ENCODE measurements around the gene RALGPS1. TPM values are rescaled to one million over a fixed set of nuclear protein-coding genes. Genes with fewer than 3 reads are reported as not detected.

RALGPS1 gene
- total RNA-seq, 1 experiment from 2014 or later = 8.2 TPM

GRCh38 chr9:127106466-127106855 lies 191.9 kb downstream of the RALGPS1 start:
- H3K9me2 ChIP-seq (replicated peaks; ENCODE audit: insufficient read depth, low read length) = no peaks in the 10 kb centered on the region
- DNase-seq = no peak
- H3K9ac ChIP-seq (ENCODE audit: low read length) = no peak overlapping the region
- no peak overlapping the region for H3K4me2 ChIP-seq (ENCODE audit: low read depth, low read length, poor library complexity, severe bottlenecking)
- no peaks in the 10 kb centered on the region for H3K36me3 ChIP-seq (ENCODE audit: insufficient read depth, low read length)
- no peak overlapping the region for H3K27ac ChIP-seq (ENCODE audit: low read length)
- no peaks in the 10 kb centered on the region for H3K79me2 ChIP-seq (ENCODE audit: low read length)
- H3K9me3 ChIP-seq (ENCODE audit: low read length) = no peaks in the 10 kb centered on the region
- H3K4me1 ChIP-seq (ENCODE audit: low read length) = no peaks in the 10 kb centered on the region
- no peak overlapping the region for H3K4me3 ChIP-seq (ENCODE audit: low read length)
- H3K27me3 ChIP-seq (ENCODE audit: low read length) = no peaks in the 10 kb centered on the region
- H2AFZ ChIP-seq (ENCODE audit: low read length) = no peak overlapping the region
- H4K20me1 ChIP-seq (ENCODE audit: insufficient read depth, low read depth, low read length) = peaks cover 6% of the 10 kb centered on the region; the same call in 1 of the 2 replicates

DNA sequence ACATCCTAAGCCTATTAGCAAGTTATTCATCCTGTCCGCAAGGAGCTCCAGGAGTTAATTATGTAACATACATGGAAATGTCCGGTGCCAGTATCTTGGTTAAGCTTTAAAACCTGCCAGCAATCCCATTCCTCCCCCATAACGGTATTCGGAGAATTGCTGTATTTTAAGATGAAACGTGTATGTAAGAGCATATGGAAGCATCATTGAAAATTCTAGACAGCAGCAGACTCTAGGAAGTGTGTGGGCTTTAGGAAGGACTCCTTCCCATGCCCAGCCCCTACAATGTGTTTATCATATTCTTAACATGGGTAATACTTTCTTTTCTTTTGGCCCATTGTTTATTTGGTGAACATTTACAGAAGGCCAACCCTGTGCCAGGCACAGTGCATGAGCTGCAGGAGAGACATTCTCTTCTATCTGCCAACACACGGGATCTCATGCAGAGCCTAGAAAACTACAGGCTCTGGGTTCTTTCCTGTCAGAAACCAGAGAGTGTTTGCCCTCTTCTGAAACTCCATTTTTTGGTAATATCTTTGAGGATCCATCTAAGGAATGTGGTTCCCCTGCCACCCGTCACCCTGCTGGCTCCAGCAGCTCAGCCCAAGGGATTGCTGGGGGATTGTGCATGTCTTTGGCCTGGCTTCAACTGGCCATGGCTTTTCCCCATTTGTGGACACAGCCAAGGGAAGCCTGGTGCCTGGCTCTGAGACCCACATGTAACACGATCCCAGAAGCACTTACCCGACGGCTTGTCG lies 192.8 kb downstream of the RALGPS1 start:
- Histone ChIP-seq H3K9ac (ENCODE audit: low read length) (no peak overlapping the region), H3K9me2 (replicated peaks; ENCODE audit: insufficient read depth, low read length) (no peaks in the 10 kb centered on the region), H4K20me1 (ENCODE audit: insufficient read depth, low read depth, low read length) (peaks cover 7% of the 10 kb centered on the region; the same call in 1 of the 2 replicates), H3K4me2 (ENCODE audit: low read depth, low read length, poor library complexity, severe bottlenecking) (no peak overlapping the region), H3K36me3 (ENCODE audit: insufficient read depth, low read length) (no peaks in the 10 kb centered on the region), H3K9me3 (ENCODE audit: low read length) (no peaks in the 10 kb centered on the region), H3K27me3 (ENCODE audit: low read length) (no peaks in the 10 kb centered on the region), H3K4me1 (ENCODE audit: low read length) (no peaks in the 10 kb centered on the region), H3K27ac (ENCODE audit: low read length) (no peak overlapping the region), H3K79me2 (ENCODE audit: low read length) (no peaks in the 10 kb centered on the region), H3K4me3 (ENCODE audit: low read length) (no peak overlapping the region), H2AFZ (ENCODE audit: low read length) (no peak overlapping the region)
- DNase-seq = no peak

- no peaks in the 10 kb centered on the region for H3K4me1 ChIP-seq (ENCODE audit: low read length)
- no peaks in the 10 kb centered on the region for H3K27me3 ChIP-seq (ENCODE audit: low read length)
- no peak for DNase-seq
- H3K9me3 ChIP-seq (ENCODE audit: low read length) = no peaks in the 10 kb centered on the region
- no peak overlapping the region for H3K4me2 ChIP-seq (ENCODE audit: low read depth, low read length, poor library complexity, severe bottlenecking)
- no peak overlapping the region for H3K9ac ChIP-seq (ENCODE audit: low read length)
- H3K9me2 ChIP-seq (replicated peaks; ENCODE audit: insufficient read depth, low read length) = no peaks in the 10 kb centered on the region
- no peak overlapping the region for H2AFZ ChIP-seq (ENCODE audit: low read length)
- H3K4me3 ChIP-seq (ENCODE audit: low read length) = no peak overlapping the region
- H3K79me2 ChIP-seq (ENCODE audit: low read length) = no peaks in the 10 kb centered on the region
- no peaks in the 10 kb centered on the region for H3K36me3 ChIP-seq (ENCODE audit: insufficient read depth, low read length)
- peaks cover 14% of the 10 kb centered on the region; the same call in 1 of the 2 replicates for H4K20me1 ChIP-seq (ENCODE audit: insufficient read depth, low read depth, low read length)
- H3K27ac ChIP-seq (ENCODE audit: low read length) = no peak overlapping the region
Observed at GRCh38 chr9:127107929-127108876, 193.6 kb downstream of the RALGPS1 start.

DNA sequence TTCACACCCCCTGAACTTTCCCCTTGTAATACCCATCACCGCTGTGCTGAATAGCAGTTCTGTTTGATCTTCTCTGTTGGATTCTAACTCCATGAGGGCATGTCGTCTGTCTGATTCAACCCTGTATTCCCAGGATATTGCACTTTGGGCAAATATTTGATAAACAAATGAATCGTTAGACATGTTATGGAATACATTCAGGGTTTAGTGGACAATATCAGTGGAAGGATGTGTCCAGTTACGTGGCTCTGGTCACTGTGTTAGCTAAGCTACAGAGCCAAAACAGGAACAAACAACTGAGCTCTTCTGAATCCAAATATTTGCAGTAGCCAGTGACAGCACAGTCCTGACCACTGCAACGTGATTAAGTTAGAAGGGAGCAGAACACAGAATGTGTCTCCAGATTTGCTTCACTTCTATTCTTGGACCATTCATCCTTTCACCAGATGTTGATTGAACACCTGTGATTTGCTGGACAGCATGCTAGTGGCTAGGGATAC lies 194.7 kb downstream of the RALGPS1 start:
- no peak overlapping the region for H3K9ac ChIP-seq (ENCODE audit: low read length)
- no peaks in the 10 kb centered on the region for H3K9me2 ChIP-seq (replicated peaks; ENCODE audit: insufficient read depth, low read length)

GRCh38 chr9:127112056-127112455 lies 197.5 kb downstream of the RALGPS1 start:
- no peak overlapping the region for H3K27ac ChIP-seq (ENCODE audit: low read length)
- no peak for DNase-seq
- H3K9me2 ChIP-seq (replicated peaks; ENCODE audit: insufficient read depth, low read length) = no peaks in the 10 kb centered on the region
- peaks cover 14% of the 10 kb centered on the region; the same call in 1 of the 2 replicates for H4K20me1 ChIP-seq (ENCODE audit: insufficient read depth, low read depth, low read length)
- H3K4me3 ChIP-seq (ENCODE audit: low read length) = no peak overlapping the region
- H3K4me1 ChIP-seq (ENCODE audit: low read length) = no peaks in the 10 kb centered on the region
- no peaks in the 10 kb centered on the region for H3K79me2 ChIP-seq (ENCODE audit: low read length)
- no peak overlapping the region for H3K4me2 ChIP-seq (ENCODE audit: low read depth, low read length, poor library complexity, severe bottlenecking)
- H2AFZ ChIP-seq (ENCODE audit: low read length) = no peak overlapping the region
- no peaks in the 10 kb centered on the region for H3K27me3 ChIP-seq (ENCODE audit: low read length)
- H3K9ac ChIP-seq (ENCODE audit: low read length) = no peak overlapping the region
- no peaks in the 10 kb centered on the region for H3K36me3 ChIP-seq (ENCODE audit: insufficient read depth, low read length)
- H3K9me3 ChIP-seq (ENCODE audit: low read length) = no peaks in the 10 kb centered on the region

More for the DNA sequence above, 194.7 kb downstream of the RALGPS1 start:
- Histone ChIP-seq H3K4me2 (ENCODE audit: low read depth, low read length, poor library complexity, severe bottlenecking) (no peak overlapping the region), H3K4me3 (ENCODE audit: low read length) (no peak overlapping the region), H3K9me3 (ENCODE audit: low read length) (no peaks in the 10 kb centered on the region), H2AFZ (ENCODE audit: low read length) (no peak overlapping the region), H3K27me3 (ENCODE audit: low read length) (no peaks in the 10 kb centered on the region), H4K20me1 (ENCODE audit: insufficient read depth, low read depth, low read length) (peaks cover 14% of the 10 kb centered on the region; the same call in 1 of the 2 replicates), H3K4me1 (ENCODE audit: low read length) (no peaks in the 10 kb centered on the region), H3K27ac (ENCODE audit: low read length) (no peak overlapping the region), H3K36me3 (ENCODE audit: insufficient read depth, low read length) (no peaks in the 10 kb centered on the region), H3K79me2 (ENCODE audit: low read length) (no peaks in the 10 kb centered on the region)
- no peak for DNase-seq

DNA sequence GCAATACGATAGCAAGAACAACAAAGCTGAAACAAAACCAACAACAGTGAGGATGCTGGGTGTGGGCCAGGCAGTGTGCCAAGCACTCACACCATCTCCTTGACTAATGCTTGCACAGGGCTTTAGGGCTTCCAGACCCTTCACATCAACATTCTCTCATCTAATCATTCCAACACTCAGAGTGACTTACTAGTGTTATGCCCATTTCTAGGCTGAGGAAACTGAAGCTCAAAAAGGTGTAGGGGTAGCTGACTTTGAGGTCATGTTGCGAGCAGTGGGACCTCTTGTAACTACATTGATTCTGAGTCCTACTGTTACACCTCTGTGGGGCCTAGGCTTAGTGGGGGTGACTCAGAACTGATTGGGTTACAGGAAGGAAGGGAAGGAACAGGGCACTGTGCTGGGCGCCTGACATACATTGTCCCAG lies 198.2 kb downstream of the RALGPS1 start:
- no peaks in the 10 kb centered on the region for H3K36me3 ChIP-seq (ENCODE audit: insufficient read depth, low read length)
- H3K9ac ChIP-seq (ENCODE audit: low read length) = no peak overlapping the region
- no peak for DNase-seq
- no peaks in the 10 kb centered on the region for H3K9me3 ChIP-seq (ENCODE audit: low read length)
- no peak overlapping the region for H3K4me2 ChIP-seq (ENCODE audit: low read depth, low read length, poor library complexity, severe bottlenecking)
- no peak overlapping the region for H3K4me3 ChIP-seq (ENCODE audit: low read length)
- H3K4me1 ChIP-seq (ENCODE audit: low read length) = no peaks in the 10 kb centered on the region
- no peak overlapping the region for H2AFZ ChIP-seq (ENCODE audit: low read length)
- H4K20me1 ChIP-seq (ENCODE audit: insufficient read depth, low read depth, low read length) = peaks cover 14% of the 10 kb centered on the region; the same call in 1 of the 2 replicates
- no peaks in the 10 kb centered on the region for H3K27me3 ChIP-seq (ENCODE audit: low read length)
- no peaks in the 10 kb centered on the region for H3K79me2 ChIP-seq (ENCODE audit: low read length)
- H3K9me2 ChIP-seq (replicated peaks; ENCODE audit: insufficient read depth, low read length) = no peaks in the 10 kb centered on the region
- H3K27ac ChIP-seq (ENCODE audit: low read length) = no peak overlapping the region

GRCh38 chr9:127113191-127113972 lies 198.8 kb downstream of the RALGPS1 start:
- no peak overlapping the region for H3K4me3 ChIP-seq (ENCODE audit: low read length)
- no peaks in the 10 kb centered on the region for H3K36me3 ChIP-seq (ENCODE audit: insufficient read depth, low read length)
- no peak overlapping the region for H2AFZ ChIP-seq (ENCODE audit: low read length)
- peaks cover 14% of the 10 kb centered on the region; the same call in 1 of the 2 replicates for H4K20me1 ChIP-seq (ENCODE audit: insufficient read depth, low read depth, low read length)
- no peak for DNase-seq
- H3K4me1 ChIP-seq (ENCODE audit: low read length) = no peaks in the 10 kb centered on the region
- no peaks in the 10 kb centered on the region for H3K79me2 ChIP-seq (ENCODE audit: low read length)
- no peaks in the 10 kb centered on the region for H3K27me3 ChIP-seq (ENCODE audit: low read length)
- H3K9me2 ChIP-seq (replicated peaks; ENCODE audit: insufficient read depth, low read length) = no peaks in the 10 kb centered on the region
- H3K9me3 ChIP-seq (ENCODE audit: low read length) = no peaks in the 10 kb centered on the region
- no peak overlapping the region for H3K4me2 ChIP-seq (ENCODE audit: low read depth, low read length, poor library complexity, severe bottlenecking)
- no peak overlapping the region for H3K27ac ChIP-seq (ENCODE audit: low read length)
- no peak overlapping the region for H3K9ac ChIP-seq (ENCODE audit: low read length)
